ENCODE data around the gene FNBP1L. TPM values are rescaled to one million over a fixed set of nuclear protein-coding genes. Genes with fewer than 3 reads are reported as not detected.

Gene FNBP1L
- total and polyA plus RNA-seq, 9 of the 15 experiments (the other 6 are each of a cell fraction or from before 2014, with no cell fraction given) = 1.4 to 6.9 (median 5.9) TPM

DNA sequence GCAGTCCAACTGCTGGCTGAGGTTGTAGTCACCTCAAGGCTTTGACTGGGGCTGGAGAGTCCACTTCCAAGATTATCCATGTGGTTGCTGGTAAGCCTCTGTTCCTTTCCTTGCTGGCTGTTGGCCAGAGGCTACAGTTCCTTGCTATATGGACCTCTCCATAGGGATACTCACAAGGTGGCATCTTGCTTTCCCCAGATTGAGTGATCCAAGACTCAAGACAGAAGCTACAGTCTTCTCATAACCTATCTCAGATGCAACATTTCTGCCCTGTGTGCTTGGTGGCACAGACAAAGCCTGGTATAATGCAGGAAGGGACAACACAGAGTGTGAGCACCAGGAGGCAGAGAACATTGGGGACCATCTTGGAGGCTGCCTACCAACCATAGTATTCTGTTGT, 111.8 kb downstream of the FNBP1L start:
- CTCF ChIA-PET (ENCODE audit: low intra/inter-chr PET ratio) = no interaction called here
- no TSS peak for BruUV-seq (replicated peaks)
- POLR2A ChIA-PET = interaction anchor here (0.7 kb wide), 1 partner anchor 1835 kb away, joined by 3 read pairs; no protein-coding TSS in a partner anchor
- DNase-seq (ENCODE audit: extremely low read depth in 1 of 4, low spot score in 3 of 4) (no peak), FAIRE-seq (no peak), ATAC-seq (no peak)
- H4K20me1 ChIP-seq (replicated peaks; ENCODE audit: control insufficient read depth, insufficient read depth, low read length) = no peaks in the 10 kb centered on the region
- no peak overlapping the region for H3K4me3 ChIP-seq
- no peaks in the 10 kb centered on the region for H3K9me1 ChIP-seq (ENCODE audit: control insufficient read depth, insufficient read depth, low read length)
- in situ Hi-C loops (cut with MboI) = no loop called here
- H3K36me3 ChIP-seq (ENCODE audit: control insufficient read depth, insufficient read depth, low read length) = no peaks in the 10 kb centered on the region; the same call in 2 of the 3 replicates
- intact Hi-C loops (cut with micrococcal nuclease) = loop anchor here (10.0 kb wide), 1 partner anchor 55 kb away; no protein-coding TSS in a partner anchor
- peaks cover 0 to 7% of the 10 kb centered on the region in 2 experiments; a peak in 3 of 5 replicates for H3K4me1 ChIP-seq (replicated peaks in 1 of 2; ENCODE audit: control insufficient read depth in 2 of 2, insufficient read depth in 2 of 2, low read length in 2 of 2)
- no peak overlapping the region for H2AFZ ChIP-seq (ENCODE audit: low read depth, low read length)
- H3K27ac ChIP-seq (ENCODE audit: extremely low read depth, low read depth, low read length) = no peak overlapping the region
- no peak overlapping the region for H3K4me2 ChIP-seq (ENCODE audit: insufficient read depth, low read length)
- H3K9ac ChIP-seq (ENCODE audit: insufficient read depth in 1 of 2, low read depth in 2 of 2, low read length in 2 of 2) = no peak overlapping the region
- no peaks in the 10 kb centered on the region for H3K9me3 ChIP-seq (replicated peaks; ENCODE audit: control insufficient read depth, insufficient read depth, low read depth, low read length)
- H3K27me3 ChIP-seq (ENCODE audit: control insufficient read depth in 2 of 2, insufficient read depth in 2 of 2, low read length in 2 of 2) = no peaks in the 10 kb centered on the region
- no peaks in the 10 kb centered on the region for H3K79me2 ChIP-seq (ENCODE audit: control insufficient read depth, insufficient read depth, low read length)
- TF ChIP-seq CXXC5 (CRISPR knock-in tag; IDR thresholded peaks at IDR 0.05) (no peak), SLC30A9 (CRISPR knock-in tag; IDR thresholded peaks at IDR 0.05) (no peak), ZNF165 (CRISPR knock-in tag; IDR thresholded peaks at IDR 0.05; ENCODE audit: borderline replicate concordance) (no peak), E2F4 (CRISPR knock-in tag; IDR thresholded peaks at IDR 0.05; ENCODE audit: low read depth) (no peak), STAG1 (CRISPR knock-in tag; IDR thresholded peaks at IDR 0.05; ENCODE audit: borderline replicate concordance) (no peak), SPI1 (IDR thresholded peaks at IDR 0.05; ENCODE audit: borderline replicate concordance, low read depth, low read length) (no peak), ATF1 (CRISPR knock-in tag; IDR thresholded peaks at IDR 0.05) (no peak), ATF1 (tag; IDR thresholded peaks at IDR 0.05) (no peak), ZNF311 (CRISPR knock-in tag; IDR thresholded peaks at IDR 0.05) (no peak), MBD2 (IDR thresholded peaks at IDR 0.05; ENCODE audit: borderline replicate concordance, low read depth) (no peak), ZBTB7A (IDR thresholded peaks at IDR 0.05; ENCODE audit: borderline replicate concordance, control insufficient read depth, low read depth, low read length) (no peak), CAMTA2 (CRISPR knock-in tag; conservative IDR thresholded peaks at IDR 0.05) (no peak)
- TF ChIP-seq, protein P1, sequence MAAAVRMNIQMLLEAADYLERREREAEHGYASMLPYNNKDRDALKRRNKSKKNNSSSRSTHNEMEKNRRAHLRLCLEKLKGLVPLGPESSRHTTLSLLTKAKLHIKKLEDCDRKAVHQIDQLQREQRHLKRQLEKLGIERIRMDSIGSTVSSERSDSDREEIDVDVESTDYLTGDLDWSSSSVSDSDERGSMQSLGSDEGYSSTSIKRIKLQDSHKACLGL (CRISPR knock-in tag; IDR thresholded peaks at IDR 0.05; ENCODE audit: borderline replicate concordance, poor library complexity, severe bottlenecking) = no peak
- TF ChIP-seq, protein P2, sequence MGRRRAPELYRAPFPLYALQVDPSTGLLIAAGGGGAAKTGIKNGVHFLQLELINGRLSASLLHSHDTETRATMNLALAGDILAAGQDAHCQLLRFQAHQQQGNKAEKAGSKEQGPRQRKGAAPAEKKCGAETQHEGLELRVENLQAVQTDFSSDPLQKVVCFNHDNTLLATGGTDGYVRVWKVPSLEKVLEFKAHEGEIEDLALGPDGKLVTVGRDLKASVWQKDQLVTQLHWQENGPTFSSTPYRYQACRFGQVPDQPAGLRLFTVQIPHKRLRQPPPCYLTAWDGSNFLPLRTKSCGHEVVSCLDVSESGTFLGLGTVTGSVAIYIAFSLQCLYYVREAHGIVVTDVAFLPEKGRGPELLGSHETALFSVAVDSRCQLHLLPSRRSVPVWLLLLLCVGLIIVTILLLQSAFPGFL (CRISPR knock-in tag; IDR thresholded peaks at IDR 0.05) = no peak
- TF ChIP-seq, protein P3, sequence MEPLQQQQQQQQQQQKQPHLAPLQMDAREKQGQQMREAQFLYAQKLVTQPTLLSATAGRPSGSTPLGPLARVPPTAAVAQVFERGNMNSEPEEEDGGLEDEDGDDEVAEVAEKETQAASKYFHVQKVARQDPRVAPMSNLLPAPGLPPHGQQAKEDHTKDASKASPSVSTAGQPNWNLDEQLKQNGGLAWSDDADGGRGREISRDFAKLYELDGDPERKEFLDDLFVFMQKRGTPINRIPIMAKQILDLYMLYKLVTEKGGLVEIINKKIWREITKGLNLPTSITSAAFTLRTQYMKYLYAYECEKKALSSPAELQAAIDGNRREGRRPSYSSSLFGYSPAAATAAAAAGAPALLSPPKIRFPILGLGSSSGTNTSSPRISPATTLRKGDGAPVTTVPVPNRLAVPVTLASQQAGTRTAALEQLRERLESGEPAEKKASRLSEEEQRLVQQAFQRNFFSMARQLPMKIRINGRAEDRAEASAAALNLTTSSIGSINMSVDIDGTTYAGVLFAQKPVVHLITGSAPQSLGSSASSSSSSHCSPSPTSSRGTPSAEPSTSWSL (CRISPR knock-in tag; IDR thresholded peaks at IDR 0.05; ENCODE audit: borderline replicate concordance) = no peak
- TF ChIP-seq, protein P4, sequence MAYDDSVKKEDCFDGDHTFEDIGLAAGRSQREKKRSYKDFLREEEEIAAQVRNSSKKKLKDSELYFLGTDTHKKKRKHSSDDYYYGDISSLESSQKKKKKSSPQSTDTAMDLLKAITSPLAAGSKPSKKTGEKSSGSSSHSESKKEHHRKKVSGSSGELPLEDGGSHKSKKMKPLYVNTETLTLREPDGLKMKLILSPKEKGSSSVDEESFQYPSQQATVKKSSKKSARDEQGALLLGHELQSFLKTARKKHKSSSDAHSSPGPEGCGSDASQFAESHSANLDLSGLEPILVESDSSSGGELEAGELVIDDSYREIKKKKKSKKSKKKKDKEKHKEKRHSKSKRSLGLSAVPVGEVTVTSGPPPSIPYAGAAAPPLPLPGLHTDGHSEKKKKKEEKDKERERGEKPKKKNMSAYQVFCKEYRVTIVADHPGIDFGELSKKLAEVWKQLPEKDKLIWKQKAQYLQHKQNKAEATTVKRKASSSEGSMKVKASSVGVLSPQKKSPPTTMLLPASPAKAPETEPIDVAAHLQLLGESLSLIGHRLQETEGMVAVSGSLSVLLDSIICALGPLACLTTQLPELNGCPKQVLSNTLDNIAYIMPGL (CRISPR knock-in tag; IDR thresholded peaks at IDR 0.05) = no peak
